GM12878 (cell line): Measurements from ENCODE around the gene NTSR1. TPM values are rescaled to one million over a fixed set of nuclear protein-coding genes. Genes with fewer than 3 reads are reported as not detected.

Experiments used
- ATAC-seq: fragments of 200-7000 bp; cut with Tn5 transposase; 3 replicates; pipeline ENCODE4 v1.9.1; 2020; ENCODE audit warnings: mild to moderate bottlenecking, moderate library complexity
- BruUV-seq: library from RNA; stranded (reverse); fragments of 400-500 nt; replicated peaks from 2 replicates; lab custom pipeline; 2021; lab: Mats Ljungman, UMichigan
- CTCF ChIA-PET: fragments of 300-600 bp; sonication (Branson Sonifier 250); formaldehyde crosslinking; extraction: SDS; loops from one replicate; lab custom pipeline; 2021; ENCODE audit warnings: inconsistent platforms; lab: Yijun Ruan, JAX
- POLR2A ChIA-PET: fragments of 350-600 bp; formaldehyde crosslinking; extraction: SDS; loops from one replicate; lab custom pipeline; 2021; ENCODE audit warnings: inconsistent platforms; lab: Charles Lee
- RAD21 ChIA-PET: fragments of 300-600 bp; sonication (Branson Sonifier 250); formaldehyde crosslinking; loops from one replicate; lab custom pipeline; 2023; ENCODE audit warnings: antibody characterized with exemption; ENCODE audit not compliant: unreplicated experiment; lab: Charles Lee
- SMC1A ChIA-PET: fragments of 300-600 bp; sonication (Branson Sonifier 250); formaldehyde crosslinking; loops from one replicate; lab custom pipeline; 2023; ENCODE audit not compliant: unreplicated experiment, uncharacterized antibody; lab: Charles Lee
- DNase-seq: peaks from one replicate; pipeline ENCODE4 v3.0.0-alpha.2; 2011; ENCODE audit warnings: low read depth, low spot score
- FAIRE-seq: peaks from 3 replicates; lab custom pipeline; 2011; peaks lifted over from hg19 to GRCh38; lab: Jason Lieb, UNC
- H2AFZ ChIP-seq: 2 replicates; pipeline ENCODE4 v1.6.0; 2011; ENCODE audit warnings: low read depth, low read length, control low read depth; ENCODE audit not compliant: control insufficient read depth
- H3K27ac ChIP-seq: 2 replicates; pipeline ENCODE4 v1.5.1; 2011; ENCODE audit warnings: control low read depth; ENCODE audit not compliant: control insufficient read depth, insufficient read depth
- H3K27me3 ChIP-seq, 2 experiments: replicated peaks in 1 of 2; 2 replicates each; pipeline versions ENCODE4 v1.6.0 to v1.6.1; 2011; ENCODE audit warnings: low read length in 1 of 2; ENCODE audit not compliant: control insufficient read depth in 2 of 2, insufficient read depth in 2 of 2
- H3K36me3 ChIP-seq, 2 experiments: 2 replicates each; pipeline ENCODE4 v1.5.1; 2011; ENCODE audit warnings: low read length in 1 of 2; ENCODE audit not compliant: control insufficient read depth in 2 of 2, insufficient read depth in 2 of 2
- H3K4me1 ChIP-seq: 2 replicates; pipeline ENCODE4 v1.6.1; 2011; ENCODE audit warnings: mild to moderate bottlenecking, low read length, moderate library complexity, mixed read lengths; ENCODE audit not compliant: control insufficient read depth, insufficient read depth
- H3K4me2 ChIP-seq: 2 replicates; pipeline ENCODE4 v1.6.0; 2011; ENCODE audit warnings: control low read depth; ENCODE audit not compliant: control insufficient read depth, insufficient read depth
- H3K4me3 ChIP-seq: fragments of 200-600 bp; sonication (generic); 2 replicates; pipeline ENCODE4 v1.5.1; 2016
- H3K79me2 ChIP-seq: 2 replicates; pipeline ENCODE4 v1.6.0; 2011; ENCODE audit warnings: low read length; ENCODE audit not compliant: control insufficient read depth, insufficient read depth
- H3K9ac ChIP-seq: 2 replicates; pipeline ENCODE4 v1.8.0; 2011; ENCODE audit warnings: low read length, control low read depth, mixed read lengths; ENCODE audit not compliant: control insufficient read depth, insufficient read depth
- H3K9me3 ChIP-seq: replicated peaks from 3 replicates; pipeline ENCODE4 v1.5.1; 2011; ENCODE audit warnings: mild to moderate bottlenecking, low read length; ENCODE audit not compliant: control insufficient read depth, insufficient read depth
- H4K20me1 ChIP-seq: 2 replicates; pipeline ENCODE4 v1.6.0; 2011; ENCODE audit not compliant: control insufficient read depth, insufficient read depth
- ATF7 ChIP-seq: fragments of 450-650 bp; IDR thresholded peaks from 2 replicates; pipeline ENCODE4 v1.6.1; 2016; ENCODE audit warnings: low read depth, mild to moderate bottlenecking
- CHD1 ChIP-seq: IDR thresholded peaks from 2 replicates; pipeline ENCODE4 v1.6.1; 2012; ENCODE audit warnings: low read depth, low read length, improper control_type of control experiment
- FOXK2 ChIP-seq: fragments of 450-650 bp; IDR thresholded peaks from 2 replicates; pipeline ENCODE4 v1.6.1; 2017; ENCODE audit warnings: mild to moderate bottlenecking, moderate library complexity
- GATAD2B ChIP-seq: fragments of 450-650 bp; conservative IDR thresholded peaks from 2 replicates; pipeline ENCODE4 v1.6.1; 2017; ENCODE audit warnings: low read depth, mild to moderate bottlenecking, moderate library complexity
- LARP7 ChIP-seq: fragments of 450-650 bp; IDR thresholded peaks from 2 replicates; pipeline ENCODE4 v1.6.1; 2017; ENCODE audit warnings: mild to moderate bottlenecking
- MEF2A ChIP-seq: IDR thresholded peaks from 2 replicates; pipeline ENCODE4 v1.6.1; 2011; ENCODE audit warnings: low read depth, mild to moderate bottlenecking, low read length, moderate library complexity; ENCODE audit not compliant: insufficient read depth
- POLR2AphosphoS2 ChIP-seq: IDR thresholded peaks from 2 replicates; pipeline ENCODE4 v1.6.1; 2011; ENCODE audit warnings: low read depth, mild to moderate bottlenecking, low read length, improper control_type of control experiment, moderate library complexity
- POU2F2 ChIP-seq: IDR thresholded peaks from 3 replicates; pipeline ENCODE4 v1.6.1; 2011; ENCODE audit warnings: low read depth, mild to moderate bottlenecking, low read length, borderline replicate concordance
- SMAD1 ChIP-seq: fragments of 450-650 bp; IDR thresholded peaks from 2 replicates; pipeline ENCODE4 v1.6.1; 2018; ENCODE audit warnings: mild to moderate bottlenecking, low read depth; ENCODE audit not compliant: partially characterized antibody
- SUPT20H ChIP-seq: IDR thresholded peaks from 2 replicates; pipeline ENCODE4 v1.6.1; 2011; ENCODE audit warnings: low read depth, mild to moderate bottlenecking, low read length, moderate library complexity, borderline replicate concordance; ENCODE audit not compliant: control insufficient read depth
- WRNIP1 ChIP-seq: IDR thresholded peaks from 2 replicates; pipeline ENCODE4 v1.6.1; 2011; ENCODE audit warnings: low read depth, low read length, improper control_type of control experiment, borderline replicate concordance
- ZNF274 ChIP-seq: IDR thresholded peaks from one replicate; pipeline ENCODE4 v1.8.0; 2011; ENCODE audit not compliant: insufficient read length, insufficient read depth
- WGBS: methylation state at CpG from one replicate; pipeline ENCODE4 v1.1.6; 2016; ENCODE audit warnings: low lambda C conversion rate; ENCODE audit not compliant: insufficient replicate concordance, insufficient coverage; ENCODE audit errors: missing lambda C conversion rate; 5-methylcytosine and 5-hydroxymethylcytosine counted together
- in situ Hi-C: fragments of 300-500 bp; cut with MboI; formaldehyde crosslinking; loops from 9 replicates; pipeline ENCODE4 v1.14.3; 2018; ENCODE audit warnings: mixed read lengths
- intact Hi-C: fragments of 100-400 bp; cut with micrococcal nuclease; formaldehyde crosslinking; loops from one replicate; pipeline ENCODE4 v1.14.2; 2022; ENCODE audit not compliant: unreplicated experiment
- polyA plus RNA-seq, 11 experiments: library from polyadenylated mRNA; depleted of rRNA in 4 of 11; unstranded in 6 of 11; stranded (reverse) in 5 of 11; fragments of >200 nt; fragmentation: Nextera tagmentation in 4 of 11; fragmentation: Illumina TruSeq in 1 of 11; extraction: Ambion mirVana in 4 of 11; extraction: Trizol in 1 of 11; gene quantifications; 1 replicate in 1 of 11; 2 replicates in 10 of 11; pipeline versions ENCODE4 v1.2.1 to v1.2.3, GENCODE V29; 2011 to 2016; ENCODE audit warnings: inconsistent platforms in 2 of 11, missing spikeins in 2 of 11, low read depth in 1 of 11
- total RNA-seq, 4 experiments: library from RNA; depleted of rRNA in 3 of 4; stranded (reverse); fragments of >200 nt in 3 of 4; fragmentation: Illumina TruSeq in 1 of 4; extraction: Trizol in 1 of 4; gene quantifications; 2 replicates each; pipeline versions ENCODE4 v1.2.1 to v1.2.3, GENCODE V29; 2013 to 2021
- TF ChIP-seq, protein P1 (sequence below): IDR thresholded peaks from 2 replicates; pipeline ENCODE4 v1.6.1; 2011; ENCODE audit warnings: low read depth, mild to moderate bottlenecking, low read length, moderate library complexity, borderline replicate concordance; ENCODE audit errors: extremely low read depth
- TF ChIP-seq, protein P2 (sequence below): fragments of 450-650 bp; IDR thresholded peaks from 2 replicates; pipeline ENCODE4 v1.6.1; 2017; ENCODE audit warnings: low read depth, mild to moderate bottlenecking, moderate library complexity
- TF ChIP-seq, protein P3 (sequence below): fragments of 450-650 bp; IDR thresholded peaks from 2 replicates; pipeline ENCODE4 v1.6.1; 2014; ENCODE audit warnings: mild to moderate bottlenecking
- TF ChIP-seq, protein P4 (sequence below): IDR thresholded peaks from 2 replicates; pipeline ENCODE4 v1.6.1; 2012; ENCODE audit warnings: low read length, inconsistent platforms

The NTSR1 gene
- total and polyA plus RNA-seq, 10 of the 15 experiments (the other 5 are each of a cell fraction or from before 2014, with no cell fraction given) = not detected

DNA sequence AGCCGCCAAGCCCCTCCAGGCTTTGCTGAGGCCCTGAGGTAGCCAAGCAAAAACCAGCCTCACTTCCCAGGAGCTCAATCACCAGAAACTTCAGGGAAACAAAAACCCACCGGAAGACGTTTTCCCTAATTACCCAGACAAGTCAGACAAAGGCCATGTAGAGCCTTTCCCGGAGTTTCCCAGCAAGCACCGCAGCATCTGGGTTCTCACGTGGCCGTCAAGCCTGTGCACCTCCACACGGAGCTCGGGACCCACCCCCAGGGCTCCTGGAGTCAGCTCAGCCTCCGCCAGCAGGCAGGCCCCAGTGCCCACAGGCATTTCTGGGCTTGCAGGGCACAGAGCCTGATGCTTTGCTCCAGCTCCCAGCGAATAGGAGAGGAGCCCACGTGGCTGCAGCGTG, 77.5 kb downstream of the NTSR1 start:
- no peak for FAIRE-seq
- no TSS peak for BruUV-seq
- WGBS = 19% methylated on average over 13 of the region's 13 CpGs

More for the DNA sequence above, 77.5 kb downstream of the NTSR1 start:
- H3K36me3 ChIP-seq = no peaks in the 10 kb centered on the region; a peak in 1 of 4 replicates
- H3K4me3 ChIP-seq = no peak overlapping the region
- RAD21 ChIA-PET = no interaction called here
- H3K27ac ChIP-seq = no peak overlapping the region
- H2AFZ ChIP-seq = no peak overlapping the region
- peaks cover under 1% of the 10 kb centered on the region for H3K4me1 ChIP-seq
- POLR2A ChIA-PET = interaction anchor here (0.6 kb wide), 1 partner anchor 1986 kb away, joined by 6 read pairs; no protein-coding TSS in a partner anchor
- SMC1A ChIA-PET = no interaction called here
- H3K79me2 ChIP-seq = no peaks in the 10 kb centered on the region
- CTCF ChIA-PET = no interaction called here
- DNase-seq (no peak), ATAC-seq (no peak)
- no peak overlapping the region for H3K9ac ChIP-seq
- peaks cover 2 to 4% of the 10 kb centered on the region in 2 experiments; a peak in 2 of 4 replicates for H3K27me3 ChIP-seq
- H4K20me1 ChIP-seq = no peaks in the 10 kb centered on the region
- no peak overlapping the region for H3K4me2 ChIP-seq
- intact Hi-C loops = no loop called here
- in situ Hi-C loops = no loop called here
- TF ChIP-seq, protein P1, sequence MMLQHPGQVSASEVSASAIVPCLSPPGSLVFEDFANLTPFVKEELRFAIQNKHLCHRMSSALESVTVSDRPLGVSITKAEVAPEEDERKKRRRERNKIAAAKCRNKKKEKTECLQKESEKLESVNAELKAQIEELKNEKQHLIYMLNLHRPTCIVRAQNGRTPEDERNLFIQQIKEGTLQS = no peak
- TF ChIP-seq MEF2A (no peak), CHD1 (no peak), POLR2AphosphoS2 (no peak), POU2F2 (no peak), FOXK2 (no peak), GATAD2B (no peak), SUPT20H (no peak), ATF7 (no peak), SMAD1 (no peak), ZNF274 (no peak), WRNIP1 (no peak), LARP7 (no peak)
- TF ChIP-seq, protein P2, sequence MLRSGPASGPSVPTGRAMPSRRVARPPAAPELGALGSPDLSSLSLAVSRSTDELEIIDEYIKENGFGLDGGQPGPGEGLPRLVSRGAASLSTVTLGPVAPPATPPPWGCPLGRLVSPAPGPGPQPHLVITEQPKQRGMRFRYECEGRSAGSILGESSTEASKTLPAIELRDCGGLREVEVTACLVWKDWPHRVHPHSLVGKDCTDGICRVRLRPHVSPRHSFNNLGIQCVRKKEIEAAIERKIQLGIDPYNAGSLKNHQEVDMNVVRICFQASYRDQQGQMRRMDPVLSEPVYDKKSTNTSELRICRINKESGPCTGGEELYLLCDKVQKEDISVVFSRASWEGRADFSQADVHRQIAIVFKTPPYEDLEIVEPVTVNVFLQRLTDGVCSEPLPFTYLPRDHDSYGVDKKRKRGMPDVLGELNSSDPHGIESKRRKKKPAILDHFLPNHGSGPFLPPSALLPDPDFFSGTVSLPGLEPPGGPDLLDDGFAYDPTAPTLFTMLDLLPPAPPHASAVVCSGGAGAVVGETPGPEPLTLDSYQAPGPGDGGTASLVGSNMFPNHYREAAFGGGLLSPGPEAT = no peak
- TF ChIP-seq, protein P3, sequence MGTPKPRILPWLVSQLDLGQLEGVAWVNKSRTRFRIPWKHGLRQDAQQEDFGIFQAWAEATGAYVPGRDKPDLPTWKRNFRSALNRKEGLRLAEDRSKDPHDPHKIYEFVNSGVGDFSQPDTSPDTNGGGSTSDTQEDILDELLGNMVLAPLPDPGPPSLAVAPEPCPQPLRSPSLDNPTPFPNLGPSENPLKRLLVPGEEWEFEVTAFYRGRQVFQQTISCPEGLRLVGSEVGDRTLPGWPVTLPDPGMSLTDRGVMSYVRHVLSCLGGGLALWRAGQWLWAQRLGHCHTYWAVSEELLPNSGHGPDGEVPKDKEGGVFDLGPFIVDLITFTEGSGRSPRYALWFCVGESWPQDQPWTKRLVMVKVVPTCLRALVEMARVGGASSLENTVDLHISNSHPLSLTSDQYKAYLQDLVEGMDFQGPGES = no peak
- TF ChIP-seq, protein P4, sequence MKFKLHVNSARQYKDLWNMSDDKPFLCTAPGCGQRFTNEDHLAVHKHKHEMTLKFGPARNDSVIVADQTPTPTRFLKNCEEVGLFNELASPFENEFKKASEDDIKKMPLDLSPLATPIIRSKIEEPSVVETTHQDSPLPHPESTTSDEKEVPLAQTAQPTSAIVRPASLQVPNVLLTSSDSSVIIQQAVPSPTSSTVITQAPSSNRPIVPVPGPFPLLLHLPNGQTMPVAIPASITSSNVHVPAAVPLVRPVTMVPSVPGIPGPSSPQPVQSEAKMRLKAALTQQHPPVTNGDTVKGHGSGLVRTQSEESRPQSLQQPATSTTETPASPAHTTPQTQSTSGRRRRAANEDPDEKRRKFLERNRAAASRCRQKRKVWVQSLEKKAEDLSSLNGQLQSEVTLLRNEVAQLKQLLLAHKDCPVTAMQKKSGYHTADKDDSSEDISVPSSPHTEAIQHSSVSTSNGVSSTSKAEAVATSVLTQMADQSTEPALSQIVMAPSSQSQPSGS = no peak
- no peaks in the 10 kb centered on the region; the same call in 2 of the 3 replicates for H3K9me3 ChIP-seq
